ENCODE measurements around the gene LAMTOR5. TPM values are rescaled to one million over a fixed set of nuclear protein-coding genes. Genes with fewer than 3 reads are reported as not detected.
A peak's percentile ranks its signal among the peaks of the same experiment; 100 is the strongest.

Gene LAMTOR5
- total and polyA plus RNA-seq, 7 donors: 61.2 to 543 (median 117) TPM

GRCh38 chr1:110390096-110390495 is 17.4 kb downstream of the LAMTOR5 start:
- no peak for TF ChIP-seq EP300 (IDR thresholded peaks at IDR 0.05)
- TF ChIP-seq CTCF (IDR thresholded peaks at IDR 0.05): no peak
- TF ChIP-seq POLR2A (IDR thresholded peaks at IDR 0.05): no peak
- peak in 1 of 4 donors; percentile 18 for TF ChIP-seq POLR2AphosphoS5 (IDR thresholded peaks at IDR 0.05)
- Histone ChIP-seq H3K9me3 (no peaks in the 10 kb centered on the region), H3K27me3 (no peaks in the 10 kb centered on the region), H3K4me3 (peak overlapping the region; percentile 17 to 37 (median 30)), H3K27ac (peak overlapping the region; percentile 65 to 75 (median 66)), H3K4me1 (peaks cover 0 to 4% (median 2%) of the 10 kb centered on the region in 4 donors), H3K36me3 (peaks cover 0 to under 1% (median 0%) of the 10 kb centered on the region in 4 donors)
- WGBS, 2 donors: 81 to 89% methylated on average over 6 of the region's 6 CpGs
- intact Hi-C loops (cut with DNase I): no loop called here
- DNase-seq: peak; percentile 83

GRCh38 chr1:110387048-110387754 is 20.3 kb downstream of the LAMTOR5 start:
- DNase-seq: no peak
- H3K36me3 ChIP-seq: peaks cover 0 to 8% (median 1%) of the 10 kb centered on the region in 4 donors
- peaks cover 0 to 4% (median 2%) of the 10 kb centered on the region in 4 donors for H3K4me1 ChIP-seq
- intact Hi-C loops (cut with DNase I): loop anchor here (5.0 kb wide), 1 partner anchor 45 kb away; no protein-coding TSS in a partner anchor
- no peak overlapping the region for H3K4me3 ChIP-seq
- TF ChIP-seq POLR2AphosphoS5 (IDR thresholded peaks at IDR 0.05): no peak
- 92 to 95% methylated on average over 1 of the region's 1 CpG for WGBS, 2 donors
- no peaks in the 10 kb centered on the region for H3K27me3 ChIP-seq
- no peak overlapping the region for H3K27ac ChIP-seq
- H3K9me3 ChIP-seq: no peaks in the 10 kb centered on the region

- no peak overlapping the region for H3K4me3 ChIP-seq
- peaks cover 0 to 4% (median 0%) of the 10 kb centered on the region in 4 donors for H3K4me1 ChIP-seq
- WGBS, 2 donors: 89 to 96% methylated on average over 1 of the region's 1 CpG
- H3K9me3 ChIP-seq: no peaks in the 10 kb centered on the region
- TF ChIP-seq CTCF (IDR thresholded peaks at IDR 0.05) (no peak), EP300 (IDR thresholded peaks at IDR 0.05) (no peak), POLR2A (IDR thresholded peaks at IDR 0.05) (no peak), POLR2AphosphoS5 (IDR thresholded peaks at IDR 0.05) (no peak)
- DNase-seq: no peak
- intact Hi-C loops (cut with DNase I): loop anchor here (5.0 kb wide), 1 partner anchor 43 kb away; no protein-coding TSS in a partner anchor
- peaks cover 0 to 18% (median 1%) of the 10 kb centered on the region in 4 donors for H3K36me3 ChIP-seq
- H3K27me3 ChIP-seq: no peaks in the 10 kb centered on the region
- H3K27ac ChIP-seq: no peak overlapping the region
These were observed 22.1 kb downstream of the LAMTOR5 start for GRCh38 chr1:110385369-110385768.

GRCh38 chr1:110384581-110385321 is 22.7 kb downstream of the LAMTOR5 start:
- peaks cover 0 to 1% (median 0%) of the 10 kb centered on the region in 4 donors for H3K9me3 ChIP-seq
- H3K27ac ChIP-seq: no peak overlapping the region
- no peak overlapping the region for H3K4me3 ChIP-seq
- intact Hi-C loops (cut with DNase I): loop anchor here (5.0 kb wide), 1 partner anchor 42 kb away; no protein-coding TSS in a partner anchor
- WGBS, 2 donors: 45 to 61% methylated on average over 19 of the region's 19 CpGs
- peaks cover 0 to 3% (median 0%) of the 10 kb centered on the region in 4 donors for H3K4me1 ChIP-seq
- no peak for DNase-seq
- no peaks in the 10 kb centered on the region for H3K27me3 ChIP-seq
- H3K36me3 ChIP-seq: peaks cover 0 to 20% (median 1%) of the 10 kb centered on the region in 4 donors
- no peak for TF ChIP-seq CTCF (IDR thresholded peaks at IDR 0.05)

Measured in sigmoid colon (tissue), 7 donors.